ENCODE data around the gene PLPP3.

PLPP3 gene

DNA sequence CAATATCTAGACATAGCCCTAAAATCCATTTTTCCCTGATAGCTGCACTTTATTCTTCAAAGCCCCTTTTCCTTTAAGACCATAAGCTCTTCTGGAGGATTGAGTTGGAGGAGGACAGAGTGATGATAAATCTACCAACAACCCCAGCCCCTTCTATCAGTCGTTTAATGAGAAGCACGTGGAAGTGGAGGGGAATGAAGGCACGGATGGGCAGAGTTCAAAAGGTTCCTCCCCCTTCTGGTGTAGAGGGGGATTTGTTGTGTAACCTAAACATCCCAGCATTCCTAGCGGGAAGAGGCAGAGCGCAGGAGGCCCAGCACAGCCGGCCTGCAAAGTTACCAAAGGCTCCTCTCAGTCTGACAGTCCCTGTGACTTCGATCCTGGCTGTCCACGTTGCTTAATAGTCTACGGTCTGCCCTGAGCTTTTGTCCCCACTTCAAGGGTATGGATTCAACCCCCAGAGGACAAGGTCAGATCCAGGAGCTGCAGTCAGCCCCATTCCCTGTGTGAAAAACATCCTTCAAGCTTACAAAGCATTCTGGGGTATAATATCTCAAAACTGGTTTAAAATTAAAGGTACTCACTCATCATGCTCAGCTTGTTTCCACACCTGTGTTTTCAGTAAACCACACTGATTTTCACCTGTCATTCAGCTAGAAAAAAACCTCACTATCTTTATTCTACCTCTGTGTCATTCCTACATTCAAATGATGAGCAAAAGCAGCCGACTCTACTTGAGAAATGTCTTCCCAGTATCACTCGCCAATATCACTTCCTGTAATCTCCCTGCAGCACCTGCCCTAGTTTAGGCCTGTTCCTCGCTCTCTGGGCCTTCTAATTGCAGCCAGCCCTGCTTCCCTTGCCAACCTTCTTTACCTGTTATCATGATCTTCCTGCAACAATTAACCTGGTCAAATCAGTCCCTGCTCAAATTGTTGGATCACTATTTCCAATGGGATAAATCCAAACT is 117.9 kb downstream of the PLPP3 start:
- DNase-seq (ENCODE audit: low spot score): no peak

DNA sequence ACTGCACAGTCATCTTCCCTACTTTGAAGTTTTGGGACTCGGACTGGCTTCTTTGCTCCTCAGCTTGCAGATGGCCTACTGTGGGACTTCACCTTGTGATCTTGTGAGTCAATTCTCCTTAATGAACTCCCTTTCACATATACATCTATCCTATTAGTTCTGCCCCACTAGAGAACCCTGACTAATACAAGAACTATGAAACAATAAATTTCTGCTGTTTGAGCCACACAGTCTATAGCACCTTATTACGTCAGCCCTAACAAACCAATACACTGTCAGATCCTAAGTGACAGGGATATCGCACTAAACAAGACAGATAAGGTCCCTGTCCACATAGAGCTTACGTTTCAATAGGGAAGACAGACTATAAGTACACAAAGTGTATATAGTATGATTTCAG is 120.1 kb downstream of the PLPP3 start:
- DNase-seq (ENCODE audit: low spot score): no peak

DNA sequence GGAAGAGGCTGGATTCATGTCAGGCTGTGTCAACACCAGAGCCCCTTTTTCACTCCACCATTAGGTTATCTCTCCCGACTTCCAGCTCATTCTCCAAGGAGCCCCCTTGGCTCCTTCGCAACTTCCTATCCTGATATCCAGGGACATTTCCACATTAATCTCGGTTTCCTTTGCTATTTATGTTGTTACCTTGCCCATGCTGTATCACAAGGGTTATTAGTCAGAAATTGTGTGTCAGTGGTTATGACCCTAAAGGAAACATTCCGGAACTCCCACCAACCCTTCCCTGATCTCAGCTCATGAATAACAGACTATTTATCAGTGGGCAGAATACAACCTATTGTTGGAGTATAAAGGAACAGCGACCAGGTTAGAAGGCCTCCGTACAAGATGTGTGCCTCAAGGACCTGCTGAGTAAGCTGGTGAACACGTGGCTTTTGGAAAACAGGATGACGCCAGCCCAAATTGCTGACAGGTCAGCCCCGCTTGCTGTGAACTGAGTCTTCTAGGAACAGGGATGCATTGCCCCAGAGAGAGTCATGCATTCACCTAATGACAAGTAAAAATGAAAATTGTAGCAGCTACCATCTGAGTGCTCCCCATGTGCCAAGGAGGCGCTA is 121.5 kb downstream of the PLPP3 start:
- DNase-seq (ENCODE audit: low spot score): no peak

DNA sequence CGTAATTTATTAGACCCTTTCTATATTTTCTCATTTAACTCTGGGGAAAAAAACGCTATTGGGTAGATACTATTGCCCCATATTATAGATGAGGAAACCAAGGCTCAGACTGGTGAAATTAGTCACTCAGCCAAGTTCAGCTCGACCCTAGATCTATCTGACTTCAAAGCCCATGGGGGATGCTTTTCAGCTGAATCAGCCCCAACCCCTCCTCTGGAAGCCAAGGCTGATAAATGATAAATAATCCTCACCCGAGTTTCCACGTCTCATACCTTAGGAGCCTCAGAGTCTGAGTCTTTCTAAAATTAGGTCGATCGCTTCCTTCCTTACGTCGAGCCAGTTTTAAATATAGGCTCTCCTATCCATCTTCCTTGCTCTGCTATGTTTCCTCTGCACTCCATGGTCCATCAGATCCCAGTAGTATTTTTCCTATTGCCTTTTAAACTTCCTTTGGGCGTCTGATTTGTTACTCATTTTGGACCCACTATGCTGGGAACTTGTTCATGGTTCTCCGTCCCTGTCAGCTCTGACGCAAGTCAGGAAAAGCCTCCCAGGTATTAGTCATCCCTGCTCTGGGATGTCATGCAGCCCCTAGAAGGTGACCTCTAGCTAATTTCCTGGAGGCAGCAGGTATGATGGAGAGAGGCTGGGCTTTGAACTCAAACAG is 122.8 kb downstream of the PLPP3 start:
- no peak for DNase-seq (ENCODE audit: low spot score)

DNA sequence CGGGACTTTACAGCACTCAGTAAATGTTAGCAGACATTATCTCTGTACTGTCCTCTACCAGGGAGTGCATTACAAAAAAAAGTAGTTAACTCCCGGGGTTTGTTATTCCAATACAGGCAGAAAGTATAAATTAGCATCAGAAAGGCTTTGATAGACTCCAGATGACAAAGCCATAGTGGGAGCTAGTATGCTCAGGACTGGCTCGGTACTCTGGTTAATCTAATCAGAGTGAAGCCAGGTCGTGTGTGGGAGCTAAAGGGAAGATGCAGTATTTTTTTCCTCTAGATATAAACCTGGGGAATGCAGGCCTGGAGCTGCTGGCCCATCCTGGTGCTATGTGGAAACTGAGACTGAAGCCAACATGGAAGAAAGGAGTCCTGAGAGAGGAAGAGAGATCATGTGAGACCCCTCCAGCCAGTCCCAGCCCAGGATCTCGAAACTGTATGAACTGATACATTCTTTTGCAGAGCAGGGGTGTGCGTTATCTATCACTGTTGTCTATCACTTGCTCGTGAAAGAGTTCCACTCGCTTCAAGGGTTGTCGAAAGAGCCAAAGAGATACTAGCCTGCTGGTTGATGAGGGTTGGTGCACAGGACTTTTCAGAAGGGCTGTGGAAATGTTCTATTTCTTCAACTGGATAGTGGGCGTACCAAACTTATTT is 125.8 kb downstream of the PLPP3 start:
- DNase-seq (ENCODE audit: low spot score): no peak

DNA sequence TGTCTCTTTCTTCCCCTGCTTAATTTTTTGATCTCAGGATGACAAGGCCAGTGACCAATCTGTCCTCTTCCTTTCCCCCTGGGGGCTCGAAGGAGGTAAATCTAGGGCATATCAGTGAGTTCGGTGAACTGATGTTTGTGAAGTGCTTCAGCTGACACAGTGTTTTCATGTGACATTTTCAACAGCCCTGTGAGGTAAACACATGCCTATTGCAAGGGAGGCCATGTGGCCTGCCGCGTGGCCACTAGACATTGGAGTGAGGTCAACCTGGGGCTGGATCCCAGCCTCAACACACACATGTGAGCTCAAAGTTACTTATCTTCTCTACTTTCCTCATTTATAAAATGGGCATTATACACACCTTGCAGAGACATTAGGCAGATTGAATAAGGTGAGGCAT is 126.3 kb downstream of the PLPP3 start:
- DNase-seq (ENCODE audit: low spot score): no peak

DNA sequence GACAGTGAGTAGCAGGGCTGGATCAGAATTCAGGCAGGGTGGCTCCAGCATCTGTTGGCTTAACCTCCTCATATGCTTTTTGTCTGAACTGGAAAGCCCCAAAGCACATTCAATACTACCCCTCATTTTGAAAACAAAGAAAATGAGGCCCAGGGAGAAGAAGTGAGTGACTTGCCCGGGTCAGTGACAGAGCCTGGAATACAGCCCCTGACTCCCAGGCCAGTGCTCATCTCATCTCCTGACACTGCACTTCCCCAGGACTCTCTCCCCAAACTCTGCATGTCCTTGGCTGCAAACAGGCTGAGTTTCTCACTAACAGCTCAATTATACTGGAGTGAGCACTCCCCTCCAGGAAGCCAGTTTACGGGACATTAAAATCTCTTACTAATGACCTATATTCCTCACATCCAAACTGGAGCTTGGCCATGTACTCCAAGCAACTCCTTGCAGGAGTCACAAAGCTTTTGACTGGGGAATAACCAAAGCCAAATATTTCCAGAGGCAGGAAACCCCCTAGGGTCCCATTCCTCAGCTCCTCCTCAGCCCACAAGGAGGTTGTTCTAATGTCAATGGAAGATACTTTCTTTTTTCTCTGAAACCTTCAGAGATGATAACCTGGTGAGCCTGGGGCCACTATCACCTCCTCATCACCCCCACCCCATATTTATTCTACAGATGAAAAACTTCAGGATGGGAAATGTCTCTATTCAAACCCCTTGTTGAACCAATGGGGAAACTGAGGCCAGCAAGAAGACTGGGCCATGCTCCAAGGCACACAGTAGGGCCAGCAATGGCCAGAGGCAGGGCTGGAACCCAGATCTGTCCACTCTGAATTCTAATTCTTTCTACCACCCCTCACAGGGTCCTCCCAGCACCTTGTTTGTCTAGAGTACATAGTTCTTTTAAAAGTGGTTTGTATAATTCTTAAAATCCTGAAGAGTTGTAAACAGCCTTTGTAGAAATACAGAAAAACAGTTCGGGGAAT is 127.0 kb downstream of the PLPP3 start:
- DNase-seq (ENCODE audit: low spot score): no peak

DNA sequence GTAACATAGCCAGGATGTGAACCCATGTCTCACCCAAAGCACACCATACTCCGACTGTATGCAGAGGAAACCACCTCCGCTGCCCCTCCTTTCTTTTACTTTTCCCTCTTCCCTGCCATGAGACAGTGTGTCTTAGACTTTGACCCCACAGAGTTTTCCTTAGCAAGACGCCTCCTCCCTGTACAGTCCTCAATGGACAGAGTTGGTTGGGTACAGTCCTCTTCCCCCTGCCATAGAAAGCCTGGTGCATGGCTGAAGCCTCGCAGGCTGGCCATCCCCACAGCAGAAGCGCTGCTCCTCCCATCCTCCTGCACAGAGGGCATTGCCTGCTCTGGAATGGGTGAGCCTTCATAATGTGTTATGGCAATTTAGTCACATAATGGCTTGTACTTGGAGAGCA is 127.9 kb downstream of the PLPP3 start:
- no peak for DNase-seq (ENCODE audit: low spot score)

DNA sequence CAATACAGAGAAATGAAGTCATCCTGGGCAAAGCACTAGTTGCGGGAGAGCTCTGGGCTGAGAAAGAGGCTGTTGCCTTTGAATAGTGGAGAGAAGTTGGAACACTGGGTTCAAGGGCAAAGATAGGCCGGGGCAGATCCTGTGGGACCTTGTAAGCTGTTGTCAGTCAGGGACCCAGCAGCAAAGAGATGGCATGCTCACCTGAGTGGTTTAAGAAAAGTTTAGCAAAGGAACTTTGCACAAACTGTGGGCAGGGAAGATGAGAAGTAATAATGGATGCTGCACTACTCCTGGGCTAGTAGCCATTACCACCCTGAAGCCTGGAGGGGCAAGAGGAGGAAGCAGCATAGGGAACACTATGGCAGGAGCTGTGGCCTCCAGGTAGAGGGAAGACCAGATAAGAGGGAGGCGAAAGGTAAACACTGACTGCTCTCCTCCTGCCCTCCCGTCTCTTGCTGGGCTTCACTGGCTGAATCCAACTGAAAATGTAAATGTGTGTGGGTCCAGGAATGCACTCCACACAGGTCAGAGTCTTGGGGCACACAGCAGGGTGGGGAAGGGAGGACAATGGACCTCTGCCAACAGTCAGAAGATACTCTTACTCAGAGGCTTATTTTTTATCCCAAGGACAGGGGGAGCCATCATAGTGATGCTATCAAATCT is 129.2 kb downstream of the PLPP3 start:
- DNase-seq (ENCODE audit: low spot score): no peak

DNA sequence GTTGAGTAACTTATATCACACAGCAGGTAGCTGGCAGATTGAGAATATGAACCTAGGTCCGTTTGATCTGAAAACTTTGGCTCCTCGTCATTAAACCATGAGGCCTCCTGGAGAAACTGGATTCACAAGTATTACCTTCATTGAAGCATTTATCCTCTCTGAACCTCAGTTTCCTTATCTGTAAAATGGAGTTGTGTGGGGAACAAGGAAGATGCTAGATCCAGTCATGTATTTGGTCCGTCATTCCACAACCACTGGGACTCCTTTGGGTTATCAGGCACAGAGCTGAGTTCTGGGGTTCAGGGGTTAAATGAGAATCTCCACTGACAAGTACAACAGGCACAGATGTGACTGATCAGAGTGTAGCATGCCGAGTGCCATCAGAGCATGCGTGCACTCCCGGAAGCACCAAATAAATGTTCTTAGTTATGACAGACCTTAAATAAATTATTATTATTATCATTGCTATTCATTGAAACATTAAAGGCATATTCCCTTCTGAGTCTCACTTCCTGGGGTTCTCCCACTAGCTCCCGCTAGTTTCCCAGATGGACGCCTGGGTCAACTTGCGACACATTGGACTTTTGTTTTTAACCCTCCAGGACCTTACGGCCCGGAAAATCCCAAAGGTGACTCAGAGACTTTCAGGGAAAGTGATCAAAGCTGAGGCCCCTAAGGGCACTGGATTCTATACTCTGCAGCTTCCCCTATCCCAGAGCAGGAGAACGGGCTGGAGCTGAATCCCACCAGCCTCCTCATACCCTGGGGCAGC is 130.6 kb downstream of the PLPP3 start:
- DNase-seq (ENCODE audit: low spot score): no peak

DNA sequence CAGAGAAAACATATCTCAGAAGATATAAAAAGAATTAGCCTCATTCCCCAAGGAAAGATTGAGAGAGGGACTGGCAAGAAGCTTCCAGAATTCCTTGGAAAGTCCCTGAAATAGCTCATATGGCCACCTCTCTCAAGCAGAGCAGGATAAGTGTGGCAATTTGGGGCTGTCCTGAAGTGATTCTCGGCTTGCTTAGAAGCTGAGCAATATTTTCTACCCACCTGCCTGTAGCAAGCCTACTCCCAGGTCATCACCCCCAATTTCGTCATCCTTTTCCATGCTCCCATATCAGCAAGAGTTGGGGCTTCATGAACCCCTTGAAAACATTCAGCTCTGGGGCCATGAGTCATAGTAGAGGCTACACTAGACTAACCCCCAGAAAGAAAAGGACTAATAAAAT is 131.5 kb downstream of the PLPP3 start:
- no peak for DNase-seq (ENCODE audit: low spot score)

DNA sequence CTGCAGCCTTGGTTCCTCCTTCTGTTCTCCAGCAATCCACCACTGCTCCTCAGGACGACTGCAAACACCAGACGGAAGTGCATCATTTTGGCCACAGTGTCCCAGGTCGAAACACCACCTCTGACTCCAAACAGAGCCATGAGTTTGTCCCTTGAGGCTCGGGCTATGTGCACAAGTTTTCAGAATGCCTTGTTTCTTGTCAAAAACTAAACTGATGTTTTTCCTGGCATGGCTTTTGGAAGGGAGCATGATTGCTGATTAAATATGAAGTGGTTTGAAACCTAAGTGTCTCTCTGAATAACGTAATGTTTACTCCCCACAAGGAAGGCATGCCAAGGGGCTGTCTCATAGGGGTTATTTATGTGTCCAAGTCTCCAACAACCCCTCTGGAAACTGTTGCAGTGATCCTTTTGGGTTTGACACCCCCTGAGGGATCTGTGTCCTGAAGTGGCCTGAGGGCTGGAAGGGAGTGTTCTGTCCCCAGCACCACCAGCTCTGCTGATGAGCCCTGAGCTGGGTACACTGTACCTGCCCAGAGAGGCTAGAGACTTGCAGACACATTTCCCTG is 132.7 kb downstream of the PLPP3 start:
- DNase-seq (ENCODE audit: low spot score): no peak

DNA sequence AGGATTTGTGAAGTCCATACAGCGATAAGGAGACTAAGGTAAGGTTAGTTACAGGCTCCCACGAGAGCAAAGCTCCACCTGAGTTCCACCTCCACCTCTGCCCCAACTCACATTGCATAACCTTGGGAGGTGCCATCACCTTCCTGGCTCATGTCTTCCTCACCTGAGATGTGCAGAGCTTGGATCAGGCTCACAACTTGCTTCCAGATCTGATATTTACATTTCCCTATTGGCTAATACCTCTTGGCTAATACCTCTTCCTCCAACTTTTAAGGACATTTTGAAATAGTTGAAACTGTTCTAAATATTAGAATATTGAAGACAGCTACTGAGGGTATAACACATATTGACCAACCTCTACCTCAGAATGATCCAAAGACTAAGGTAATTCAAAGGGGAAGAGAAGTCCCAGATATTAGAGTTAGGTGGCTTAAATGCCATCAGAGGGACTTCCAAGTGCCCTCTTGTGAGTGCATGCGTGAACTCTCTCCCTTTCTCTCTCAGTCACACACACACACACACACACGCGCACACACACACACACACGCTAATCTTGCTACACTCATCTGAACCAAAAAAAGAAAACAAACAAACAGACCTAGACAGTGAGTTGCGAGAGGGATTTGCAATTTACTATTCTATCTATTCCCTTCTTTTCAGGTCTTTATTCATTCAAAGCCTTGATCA is 134.3 kb downstream of the PLPP3 start:
- DNase-seq (ENCODE audit: low spot score): no peak
